ENCODE measurements around the gene FAM120A.

Gene FAM120A

DNA sequence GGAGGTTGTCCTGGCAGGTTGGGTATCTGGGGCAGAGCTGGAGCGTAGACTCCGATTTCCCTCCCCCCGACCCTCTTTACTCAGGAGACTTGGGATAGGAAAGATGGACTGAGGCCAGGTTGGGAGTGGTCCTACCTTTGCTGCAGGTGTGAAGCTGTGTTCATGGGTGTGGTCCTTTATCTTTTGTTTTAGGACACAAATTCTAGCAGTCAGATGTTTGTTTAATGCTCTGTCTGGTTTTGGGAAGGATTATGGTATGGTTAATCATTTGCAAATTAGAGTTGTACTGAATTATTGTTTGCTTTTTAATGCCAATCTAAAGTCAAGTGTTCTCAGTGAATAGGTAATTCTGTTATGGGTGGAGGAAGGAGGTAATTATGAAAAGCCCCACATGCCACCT, 16.0 kb downstream of the FAM120A start:
- TF ChIP-seq, protein P1, sequence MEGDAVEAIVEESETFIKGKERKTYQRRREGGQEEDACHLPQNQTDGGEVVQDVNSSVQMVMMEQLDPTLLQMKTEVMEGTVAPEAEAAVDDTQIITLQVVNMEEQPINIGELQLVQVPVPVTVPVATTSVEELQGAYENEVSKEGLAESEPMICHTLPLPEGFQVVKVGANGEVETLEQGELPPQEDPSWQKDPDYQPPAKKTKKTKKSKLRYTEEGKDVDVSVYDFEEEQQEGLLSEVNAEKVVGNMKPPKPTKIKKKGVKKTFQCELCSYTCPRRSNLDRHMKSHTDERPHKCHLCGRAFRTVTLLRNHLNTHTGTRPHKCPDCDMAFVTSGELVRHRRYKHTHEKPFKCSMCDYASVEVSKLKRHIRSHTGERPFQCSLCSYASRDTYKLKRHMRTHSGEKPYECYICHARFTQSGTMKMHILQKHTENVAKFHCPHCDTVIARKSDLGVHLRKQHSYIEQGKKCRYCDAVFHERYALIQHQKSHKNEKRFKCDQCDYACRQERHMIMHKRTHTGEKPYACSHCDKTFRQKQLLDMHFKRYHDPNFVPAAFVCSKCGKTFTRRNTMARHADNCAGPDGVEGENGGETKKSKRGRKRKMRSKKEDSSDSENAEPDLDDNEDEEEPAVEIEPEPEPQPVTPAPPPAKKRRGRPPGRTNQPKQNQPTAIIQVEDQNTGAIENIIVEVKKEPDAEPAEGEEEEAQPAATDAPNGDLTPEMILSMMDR (IDR thresholded peaks at IDR 0.05; ENCODE audit: low read depth, low read length, missing control alignments) = no peak
- H3K4me3 ChIP-seq (replicated peaks; ENCODE audit: low read depth, low read length) = no peak overlapping the region
- no peak for DNase-seq (ENCODE audit: extremely low read depth, low read depth)

DNA sequence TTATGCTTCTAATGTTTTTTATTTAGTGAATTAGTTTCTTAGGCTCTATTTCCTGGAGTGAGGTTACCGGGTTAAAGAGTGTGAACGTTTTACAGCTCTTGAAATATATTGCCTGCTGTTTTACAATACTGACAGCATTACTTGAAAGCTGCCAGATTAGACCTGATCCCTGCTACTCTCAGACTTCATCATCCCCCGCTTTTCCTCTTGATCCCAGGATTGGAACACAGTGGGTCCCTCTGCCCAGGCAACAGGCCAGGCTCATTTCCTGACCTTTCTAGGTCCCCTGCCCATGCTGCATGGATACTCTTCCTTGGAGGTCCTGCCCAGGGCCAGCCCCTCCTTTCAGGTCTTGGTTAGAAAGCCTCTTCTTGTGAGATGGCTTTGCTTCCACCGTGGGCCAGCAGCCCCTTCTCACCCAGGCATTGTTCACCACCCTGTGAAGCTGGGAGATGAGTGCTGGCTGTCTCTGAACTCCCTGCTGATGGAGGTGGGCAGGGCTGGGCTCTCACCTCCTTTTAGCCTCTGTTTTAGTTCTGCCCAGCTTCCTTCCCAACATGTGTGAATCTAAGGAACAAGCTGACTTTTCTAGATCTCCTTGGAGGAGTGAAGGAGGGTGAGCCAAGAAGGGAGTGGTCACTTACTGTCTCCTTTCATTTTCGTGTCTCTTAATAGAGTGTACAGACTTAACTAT, 17.4 kb downstream of the FAM120A start:
- DNase-seq (ENCODE audit: extremely low read depth, low read depth) = no peak
- H3K4me3 ChIP-seq (replicated peaks; ENCODE audit: low read depth, low read length) = no peak overlapping the region
- TF ChIP-seq, protein P1 (IDR thresholded peaks at IDR 0.05; ENCODE audit: low read depth, low read length, missing control alignments) = no peak

DNA sequence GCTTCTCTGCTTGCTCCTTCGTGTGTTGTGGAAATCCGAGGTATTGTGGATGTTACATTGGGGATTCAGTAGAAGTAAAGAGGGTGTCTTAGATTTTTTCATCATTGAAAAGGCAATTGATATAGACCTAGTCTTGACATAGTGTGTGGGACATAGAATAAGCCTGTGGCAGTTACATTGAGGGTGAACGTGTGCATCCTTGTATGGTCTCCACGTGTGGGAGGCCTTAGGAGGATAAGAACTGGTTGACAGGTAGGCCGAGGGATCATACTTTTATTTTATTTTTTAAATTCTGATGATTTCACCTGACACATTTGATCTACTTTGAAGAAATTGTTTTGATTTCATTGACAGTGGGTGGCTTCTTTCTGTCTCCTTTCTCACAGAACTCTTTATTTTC, 18.9 kb downstream of the FAM120A start:
- TF ChIP-seq, protein P1 (IDR thresholded peaks at IDR 0.05; ENCODE audit: low read depth, low read length, missing control alignments) = no peak
- no peak overlapping the region for H3K4me3 ChIP-seq (replicated peaks; ENCODE audit: low read depth, low read length)
- no peak for DNase-seq (ENCODE audit: extremely low read depth, low read depth)

DNA sequence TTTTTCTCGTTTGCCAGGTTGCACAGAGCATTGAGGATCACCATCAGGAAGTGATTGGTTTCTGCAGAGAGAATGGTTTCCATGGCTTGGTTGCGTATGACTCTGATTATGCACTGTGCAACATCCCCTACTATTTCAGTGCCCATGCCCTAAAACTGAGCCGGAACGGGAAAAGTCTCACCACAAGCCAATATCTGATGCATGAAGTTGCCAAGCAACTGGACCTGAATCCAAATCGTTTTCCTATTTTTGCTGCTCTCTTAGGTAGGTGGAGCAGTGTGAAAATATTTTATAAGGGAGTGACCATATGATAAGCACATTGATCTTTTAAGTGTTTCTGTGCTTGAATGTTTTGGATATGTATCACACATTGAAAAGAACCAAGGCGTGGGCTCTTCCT, 19.6 kb downstream of the FAM120A start:
- DNase-seq (ENCODE audit: extremely low read depth, low read depth) = no peak
- no peak overlapping the region for H3K4me3 ChIP-seq (replicated peaks; ENCODE audit: low read depth, low read length)
- TF ChIP-seq, protein P1 (IDR thresholded peaks at IDR 0.05; ENCODE audit: low read depth, low read length, missing control alignments) = no peak

DNA sequence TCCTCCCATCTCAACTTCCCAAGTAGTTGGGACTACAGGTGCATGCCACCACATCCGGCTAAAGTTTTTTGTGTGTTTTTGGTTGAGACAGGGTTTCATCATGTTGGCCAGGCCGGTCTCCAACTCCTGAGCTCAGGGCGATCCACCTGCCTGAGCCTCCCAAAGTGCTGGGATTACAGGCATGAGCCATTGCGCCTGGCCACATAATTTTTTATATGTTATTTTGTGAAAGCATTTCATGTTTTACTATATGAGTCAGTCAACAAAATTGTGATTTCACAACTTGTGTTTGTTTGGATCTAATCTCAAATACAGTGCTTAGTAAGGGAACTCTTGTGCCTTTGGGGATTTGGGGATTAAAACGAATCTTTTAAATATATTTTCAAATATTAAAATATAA, 21.9 kb downstream of the FAM120A start:
- TF ChIP-seq, protein P1 (IDR thresholded peaks at IDR 0.05; ENCODE audit: low read depth, low read length, missing control alignments) = no peak
- no peak for DNase-seq (ENCODE audit: extremely low read depth, low read depth)
- no peak overlapping the region for H3K4me3 ChIP-seq (replicated peaks; ENCODE audit: low read depth, low read length)

DNA sequence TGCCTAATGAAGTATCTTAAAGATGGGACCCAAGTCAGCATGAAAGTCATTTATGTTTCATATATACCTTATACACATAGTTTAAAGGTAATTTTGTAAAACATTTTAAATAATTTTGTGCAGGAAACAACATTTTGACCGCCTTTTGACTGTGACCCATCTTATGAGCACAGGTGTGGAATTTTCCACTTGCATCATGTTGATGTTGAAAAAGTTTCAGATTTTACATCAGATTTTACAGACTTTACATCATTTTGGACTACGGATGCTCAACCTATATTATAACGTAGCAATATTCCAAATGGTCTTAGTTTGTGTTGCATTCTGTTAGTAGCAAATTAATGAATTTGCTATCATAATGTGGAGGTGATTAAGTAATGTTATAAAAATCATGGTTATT, 23.6 kb downstream of the FAM120A start:
- no peak overlapping the region for H3K4me3 ChIP-seq (replicated peaks; ENCODE audit: low read depth, low read length)
- TF ChIP-seq, protein P1 (IDR thresholded peaks at IDR 0.05; ENCODE audit: low read depth, low read length, missing control alignments) = no peak
- DNase-seq (ENCODE audit: extremely low read depth, low read depth) = no peak

DNA sequence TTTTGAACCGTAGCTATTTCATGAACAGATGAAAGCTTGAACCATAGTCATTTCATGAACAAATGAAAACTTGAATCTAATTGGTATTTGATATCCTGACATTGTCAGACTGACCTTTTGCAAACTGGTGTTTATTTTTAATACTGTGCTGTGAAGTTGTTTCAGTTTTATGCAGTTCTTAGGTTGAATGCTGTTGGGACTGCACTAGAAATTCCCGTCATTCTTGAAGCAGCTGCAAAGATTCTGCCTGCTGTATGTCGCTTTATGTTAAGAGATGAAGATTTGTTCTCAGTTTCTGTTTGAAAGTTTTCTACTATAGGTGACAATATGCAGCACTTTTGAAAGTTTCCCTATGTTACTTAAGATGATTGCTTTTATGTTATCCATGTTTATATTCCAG, 24.4 kb downstream of the FAM120A start:
- H3K4me3 ChIP-seq (replicated peaks; ENCODE audit: low read depth, low read length) = no peak overlapping the region
- TF ChIP-seq, protein P1 (IDR thresholded peaks at IDR 0.05; ENCODE audit: low read depth, low read length, missing control alignments) = no peak
- DNase-seq (ENCODE audit: extremely low read depth, low read depth) = no peak

Measured in HFF-Myc (cell line).